H1 (cell line): ENCODE measurements around the gene GATA1. TPM values are rescaled to one million over a fixed set of nuclear protein-coding genes. Genes with fewer than 3 reads are reported as not detected.

ENCODE experiments used
- CTCF ChIA-PET: fragments of 300-600 bp; sonication (Branson Sonifier 250); formaldehyde crosslinking; loops from one replicate; lab custom pipeline; 2021; ENCODE audit not compliant: partially characterized antibody; lab: Charles Lee
- POLR2A ChIA-PET: fragments of 300-600 bp; sonication (Branson Sonifier 250); formaldehyde crosslinking; loops from one replicate; lab custom pipeline; 2021; ENCODE audit warnings: inconsistent platforms; ENCODE audit not compliant: partially characterized antibody; lab: Charles Lee
- DNase-seq, 2 experiments: peaks; one replicate each; pipeline versions ENCODE4 v3.0.0 to v3.0.0-alpha.2; 2010 to 2022; ENCODE audit warnings: low spot score in 2 of 2, low read depth in 1 of 2, mixed read lengths in 1 of 2
- FAIRE-seq: peaks from 2 replicates; lab custom pipeline; 2011; peaks lifted over from hg19 to GRCh38; lab: Jason Lieb, UNC
- H2AFZ ChIP-seq: 2 replicates; pipeline ENCODE4 v1.8.1; 2012; ENCODE audit warnings: low read length, inconsistent platforms
- H2AK5ac ChIP-seq: 2 replicates; pipeline ENCODE4 v1.6.1; 2013; ENCODE audit warnings: low read depth, low read length
- H2BK120ac ChIP-seq: replicated peaks from 2 replicates; pipeline ENCODE3; 2013; ENCODE audit warnings: low read depth, low read length, inconsistent platforms
- H2BK12ac ChIP-seq: 2 replicates; pipeline ENCODE4 v1.6.1; 2013; ENCODE audit warnings: low read depth, low read length
- H2BK15ac ChIP-seq: 2 replicates; pipeline ENCODE4 v1.6.1; 2013; ENCODE audit warnings: low read length
- H2BK20ac ChIP-seq: 2 replicates; pipeline ENCODE4 v1.6.1; 2013; ENCODE audit warnings: low read length
- H2BK5ac ChIP-seq: 2 replicates; pipeline ENCODE4 v1.6.1; 2013; ENCODE audit warnings: low read depth, low read length
- H3K14ac ChIP-seq: 2 replicates; pipeline ENCODE4 v1.6.1; 2013; ENCODE audit warnings: inconsistent platforms; ENCODE audit not compliant: insufficient read length
- H3K18ac ChIP-seq: 2 replicates; pipeline ENCODE4 v1.6.1; 2013; ENCODE audit warnings: low read length; ENCODE audit errors: extremely low read depth
- H3K23ac ChIP-seq: 2 replicates; pipeline ENCODE4 v1.6.1; 2013; ENCODE audit warnings: inconsistent platforms; ENCODE audit not compliant: insufficient read length
- H3K23me2 ChIP-seq: 2 replicates; pipeline ENCODE4 v1.6.1; 2013; ENCODE audit warnings: low read depth, low read length
- H3K27ac ChIP-seq: 2 replicates; pipeline ENCODE4 v1.6.1; 2011; ENCODE audit warnings: low read depth, low read length, inconsistent platforms
- H3K27me3 ChIP-seq, 4 experiments: replicated peaks in 1 of 4; 1 replicate in 1 of 4; 2 replicates in 3 of 4; pipeline versions ENCODE4 v1.6.1 to v1.8.1; 2011 to 2013; ENCODE audit warnings: low read length in 3 of 4, mild to moderate bottlenecking in 3 of 4, inconsistent platforms in 2 of 4, mixed read lengths in 2 of 4, moderate library complexity in 1 of 4; ENCODE audit not compliant: control insufficient read depth in 3 of 4, insufficient read depth in 3 of 4; ENCODE audit errors: extremely low read depth in 1 of 4
- H3K36me3 ChIP-seq, 4 experiments: 2 replicates each; pipeline versions ENCODE4 v1.6.1 to v1.8.1; 2011 to 2013; ENCODE audit warnings: mild to moderate bottlenecking in 4 of 4, low read length in 3 of 4, moderate library complexity in 2 of 4, control low read depth in 1 of 4, inconsistent platforms in 1 of 4; ENCODE audit not compliant: insufficient read depth in 4 of 4, control insufficient read depth in 2 of 4
- H3K4ac ChIP-seq: replicated peaks from 2 replicates; pipeline ENCODE3; 2013; ENCODE audit warnings: low read length, low read depth, mixed read lengths, inconsistent platforms; ENCODE audit not compliant: insufficient read length
- H3K4me1 ChIP-seq, 4 experiments: replicated peaks in 1 of 4; 1 replicate in 1 of 4; 2 replicates in 3 of 4; pipeline versions ENCODE4 v1.6.1 to v1.8.1; 2011 to 2013; ENCODE audit warnings: low read length in 3 of 4, inconsistent platforms in 2 of 4, mixed read lengths in 1 of 4; ENCODE audit not compliant: insufficient read depth in 4 of 4, control insufficient read depth in 3 of 4
- H3K4me2 ChIP-seq, 2 experiments: 2 replicates each; pipeline versions ENCODE4 v1.6.1 to v1.8.1; 2011 to 2013; ENCODE audit warnings: low read depth in 2 of 2, low read length in 2 of 2, control low read depth in 1 of 2, inconsistent platforms in 1 of 2, mild to moderate bottlenecking in 1 of 2; ENCODE audit not compliant: insufficient read depth in 1 of 2
- H3K4me3 ChIP-seq, 4 experiments: fragments of 200-600, 300-600 bp in 1 of 4; sonication (generic), shearing (Covaris generic), sonication (Bioruptor Twin) in 1 of 4; 2 replicates each; pipeline versions ENCODE4 v1.5.1 to v1.8.1; 2011 to 2016; ENCODE audit warnings: low read length in 4 of 4, low read depth in 3 of 4, control low read depth in 2 of 4, inconsistent platforms in 2 of 4, mild to moderate bottlenecking in 2 of 4, mixed read lengths in 1 of 4, moderate library complexity in 1 of 4; ENCODE audit not compliant: insufficient read depth in 2 of 4; ENCODE audit errors: extremely low read depth in 1 of 4
- H3K56ac ChIP-seq: replicated peaks from 2 replicates; pipeline ENCODE3; 2013; ENCODE audit warnings: low read depth, mild to moderate bottlenecking, mixed read lengths, low read length, inconsistent platforms; ENCODE audit not compliant: insufficient read length
- H3K79me1 ChIP-seq: 2 replicates; pipeline ENCODE4 v1.6.1; 2013; ENCODE audit warnings: low read depth, low read length, control low read depth
- H3K79me2 ChIP-seq, 2 experiments: 2 replicates each; pipeline versions ENCODE4 v1.6.1 to v1.8.1; 2012 to 2013; ENCODE audit warnings: low read length in 2 of 2, mild to moderate bottlenecking in 2 of 2, inconsistent platforms in 1 of 2; ENCODE audit not compliant: insufficient read depth in 2 of 2, control insufficient read depth in 1 of 2
- H3K9ac ChIP-seq, 4 experiments: replicated peaks in 1 of 4; 1 replicate in 1 of 4; 2 replicates in 3 of 4; pipeline versions ENCODE4 v1.6.1 to v1.8.1; 2011 to 2013; ENCODE audit warnings: low read depth in 3 of 4, low read length in 3 of 4, control low read depth in 2 of 4, mild to moderate bottlenecking in 2 of 4, moderate library complexity in 2 of 4, inconsistent platforms in 1 of 4; ENCODE audit errors: extremely low read depth in 1 of 4
- H3K9me3 ChIP-seq, 2 experiments: 2 replicates each; pipeline versions ENCODE4 v1.6.1 to v1.8.1; 2012 to 2013; ENCODE audit warnings: mild to moderate bottlenecking in 2 of 2, moderate library complexity in 2 of 2, control low read depth in 1 of 2, inconsistent platforms in 1 of 2, low read depth in 1 of 2, low read length in 1 of 2, mixed read lengths in 1 of 2; ENCODE audit not compliant: insufficient read depth in 2 of 2
- H4K20me1 ChIP-seq, 2 experiments: replicated peaks in 1 of 2; 2 replicates each; pipeline versions ENCODE3 to v1.8.1; 2011 to 2013; ENCODE audit warnings: inconsistent platforms in 2 of 2, low read length in 2 of 2, mild to moderate bottlenecking in 1 of 2; ENCODE audit not compliant: insufficient read depth in 2 of 2, control insufficient read depth in 1 of 2
- H4K5ac ChIP-seq: 2 replicates; pipeline ENCODE4 v1.6.1; 2013; ENCODE audit warnings: low read length, low read depth, mixed read lengths, inconsistent platforms; ENCODE audit not compliant: insufficient read length
- H4K8ac ChIP-seq: 2 replicates; pipeline ENCODE4 v1.8.0; 2013; ENCODE audit warnings: mild to moderate bottlenecking, moderate library complexity, low read length, inconsistent platforms; ENCODE audit not compliant: insufficient read depth; ENCODE audit errors: extremely low read depth
- H4K91ac ChIP-seq: replicated peaks from 2 replicates; pipeline ENCODE3; 2013; ENCODE audit warnings: low read length, mixed read lengths, inconsistent platforms; ENCODE audit not compliant: insufficient read length
- BACH1 ChIP-seq: IDR thresholded peaks from 2 replicates; pipeline ENCODE4 v1.6.1; 2012; ENCODE audit warnings: low read length, improper control_type of control experiment
- BCL11A ChIP-seq, 2 experiments: IDR thresholded peaks; one replicate each; pipeline ENCODE4 v1.6.1; 2011; ENCODE audit warnings: low read depth in 2 of 2, low read length in 2 of 2, mild to moderate bottlenecking in 2 of 2
- CTCF ChIP-seq, 3 experiments: IDR thresholded peaks; 1 replicate in 2 of 3; 2 replicates in 1 of 3; pipeline versions ENCODE4 v1.5.1 to v1.6.1; 2011; ENCODE audit warnings: low read length in 3 of 3, mild to moderate bottlenecking in 3 of 3, inconsistent platforms in 2 of 3, low read depth in 1 of 3, moderate library complexity in 1 of 3; ENCODE audit not compliant: insufficient read depth in 1 of 3; ENCODE audit errors: control extremely low read depth in 1 of 3
- EZH2 ChIP-seq: fragments of 200-600 bp; sonication (generic); IDR thresholded peaks from 2 replicates; pipeline ENCODE4 v1.7.1; 2012; ENCODE audit warnings: low read depth, mild to moderate bottlenecking, moderate library complexity, low read length, inconsistent platforms; ENCODE audit not compliant: severe bottlenecking
- JUN ChIP-seq: IDR thresholded peaks from 2 replicates; pipeline ENCODE4 v1.6.1; 2011; ENCODE audit warnings: low read depth, mild to moderate bottlenecking, improper control_type of control experiment, low read length
- MAFK ChIP-seq: IDR thresholded peaks from 2 replicates; pipeline ENCODE4 v1.6.1; 2012; ENCODE audit warnings: low read depth, mild to moderate bottlenecking, improper control_type of control experiment, low read length
- POU5F1 ChIP-seq: IDR thresholded peaks from 2 replicates; pipeline ENCODE4 v1.6.1; 2011; ENCODE audit warnings: low read depth, mild to moderate bottlenecking, low read length, moderate library complexity
- RFX5 ChIP-seq: IDR thresholded peaks from 2 replicates; pipeline ENCODE4 v1.6.1; 2011; ENCODE audit warnings: low read depth, low read length, improper control_type of control experiment, borderline replicate concordance
- SAP30 ChIP-seq: fragments of 300-600 bp; sonication (generic); IDR thresholded peaks from 2 replicates; pipeline ENCODE4 v1.7.1; 2012; ENCODE audit warnings: low read length, moderate library complexity, mild to moderate bottlenecking, inconsistent platforms; ENCODE audit not compliant: insufficient read depth, insufficient replicate concordance
- SIN3A ChIP-seq, 2 experiments: IDR thresholded peaks in 1 of 2; conservative IDR thresholded peaks in 1 of 2; 2 replicates each; pipeline ENCODE4 v1.6.1; 2011 to 2012; ENCODE audit warnings: low read length in 2 of 2, improper control_type of control experiment in 1 of 2, low read depth in 1 of 2, mild to moderate bottlenecking in 1 of 2
- SP1 ChIP-seq: IDR thresholded peaks from 2 replicates; pipeline ENCODE4 v1.6.1; 2011; ENCODE audit warnings: low read depth, low read length
- TEAD4 ChIP-seq: IDR thresholded peaks from 2 replicates; pipeline ENCODE4 v1.6.1; 2012; ENCODE audit warnings: low read depth, low read length, inconsistent platforms, mixed read lengths
- YY1 ChIP-seq: IDR thresholded peaks from 2 replicates; pipeline ENCODE4 v1.6.1; 2011; ENCODE audit warnings: low read depth, mild to moderate bottlenecking, low read length
- WGBS, 2 experiments: shearing (Covaris generic) in 1 of 2; methylation state at CpG; one replicate each; pipeline versions ENCODE4 v1.1.6 to v1.1.7; 2013 to 2015; ENCODE audit warnings: low lambda C conversion rate in 2 of 2, mixed read lengths in 2 of 2, inconsistent platforms in 1 of 2, low coverage in 1 of 2, missing lambda C conversion rate in 1 of 2; ENCODE audit not compliant: insufficient replicate concordance in 2 of 2, insufficient coverage in 1 of 2, insufficient read length in 1 of 2; ENCODE audit errors: extremely low coverage in 1 of 2, missing lambda C conversion rate in 1 of 2; 5-methylcytosine and 5-hydroxymethylcytosine counted together
- polyA plus RNA-seq, 7 experiments: library from polyadenylated mRNA; depleted of rRNA in 3 of 7; stranded (reverse) in 5 of 7; unstranded in 2 of 7; fragments of >200 nt in 5 of 7; fragments of 200-250 nt in 2 of 7; gene quantifications; 1 replicate in 5 of 7; 2 replicates in 1 of 7; 4 replicates in 1 of 7; pipeline versions ENCODE4 v1.2.1 to v1.2.3, GENCODE V29; 2011 to 2013; ENCODE audit warnings: missing spikeins in 2 of 7, mixed read lengths in 2 of 7
- total RNA-seq: library from RNA; stranded (reverse); fragmentation: NEBNext Ultra II Directional; extraction: Animal tissue kit (Norgen Biotek cat#: 25700); gene quantifications from 2 replicates; pipeline ENCODE4 v1.2.1, GENCODE V29; 2021

The GATA1 gene
- total and polyA plus RNA-seq, 2 of the 8 experiments (the other 6 are each of a cell fraction or from before 2014, with no cell fraction given): 0.05 TPM; not detected in 1

- H3K9ac ChIP-seq: no peak overlapping the region
- ChIA-PET POLR2A (no interaction called here), CTCF (no interaction called here)
- no peak overlapping the region for H2BK12ac ChIP-seq
- no peaks in the 10 kb centered on the region for H3K36me3 ChIP-seq
- no peak overlapping the region for H3K14ac ChIP-seq
- no peak for FAIRE-seq
- no peaks in the 10 kb centered on the region for H3K23me2 ChIP-seq
- H3K27me3 ChIP-seq: no peaks in the 10 kb centered on the region
- no peak for DNase-seq
- H3K18ac ChIP-seq: no peak overlapping the region
- H3K23ac ChIP-seq: no peak overlapping the region
- H3K4me3 ChIP-seq: no peak overlapping the region
- H3K4me2 ChIP-seq: no peak overlapping the region
- no peak overlapping the region for H2BK120ac ChIP-seq
- H4K8ac ChIP-seq: no peak overlapping the region
- no peak overlapping the region for H4K91ac ChIP-seq
- no peak overlapping the region for H3K27ac ChIP-seq
- H2AK5ac ChIP-seq: no peak overlapping the region
- H3K4me1 ChIP-seq: no peaks in the 10 kb centered on the region
- no peak overlapping the region for H2BK15ac ChIP-seq
- 97% methylated on average over 5 of the region's 6 CpGs; no CpG with 5 or more reads in 1 of the 2 experiments for WGBS, 2 experiments
- no peaks in the 10 kb centered on the region for H3K9me3 ChIP-seq
- H2BK5ac ChIP-seq: no peak overlapping the region
- no peak overlapping the region for H2BK20ac ChIP-seq
- H4K20me1 ChIP-seq: no peaks in the 10 kb centered on the region
- no peaks in the 10 kb centered on the region for H3K79me2 ChIP-seq
- H3K56ac ChIP-seq: no peak overlapping the region
- no peaks in the 10 kb centered on the region for H3K79me1 ChIP-seq
- no peak overlapping the region for H3K4ac ChIP-seq
- no peak overlapping the region for H2AFZ ChIP-seq
- no peak overlapping the region for H4K5ac ChIP-seq
- TF ChIP-seq YY1 (no peak), TEAD4 (no peak), CTCF (IDR thresholded peaks at IDR 0.05; ENCODE audit: control extremely low read depth in 1 of 3, insufficient read depth in 1 of 3, low read depth in 1 of 3, low read length in 3 of 3) (no peak), SAP30 (no peak), SP1 (no peak), MAFK (no peak), JUN (no peak), SIN3A (conservative IDR thresholded peaks at IDR 0.05 in 1 of 2, IDR thresholded peaks at IDR 0.05 in 1 of 2; ENCODE audit: low read depth in 1 of 2, low read length in 2 of 2) (no peak), EZH2 (no peak), RFX5 (no peak), POU5F1 (no peak), BCL11A (IDR thresholded peaks at IDR 0.05; ENCODE audit: low read depth in 2 of 2, low read length in 2 of 2) (no peak), BACH1 (no peak)
Measured at GRCh38 chrX:48772602-48773001, 13.8 kb upstream of the GATA1 start.
